H9 (cell line): Measurements from ENCODE around the gene GRAP2. TPM values are rescaled to one million over a fixed set of nuclear protein-coding genes. Genes with fewer than 3 reads are reported as not detected.

Experiments used
- DNase-seq: peaks from one replicate; pipeline ENCODE4 v3.0.0-alpha.2; 2017
- H2AFZ ChIP-seq: one replicate; pipeline ENCODE4 v1.6.1; 2013; ENCODE audit warnings: mild to moderate bottlenecking, low read length, control low read depth, moderate library complexity
- H2AK5ac ChIP-seq: 2 replicates; pipeline ENCODE4 v1.6.1; 2013; ENCODE audit warnings: low read length, control low read depth, mixed read lengths; ENCODE audit not compliant: insufficient read length
- H2BK120ac ChIP-seq: one replicate; pipeline ENCODE4 v1.6.1; 2013; ENCODE audit warnings: low read depth, mild to moderate bottlenecking, low read length, control low read depth, inconsistent platforms; ENCODE audit not compliant: poor library complexity, severe bottlenecking
- H2BK12ac ChIP-seq: 2 replicates; pipeline ENCODE4 v1.6.1; 2013; ENCODE audit warnings: low read length, control low read depth, mixed read lengths, low read depth; ENCODE audit not compliant: insufficient read length
- H2BK15ac ChIP-seq: 2 replicates; pipeline ENCODE4 v1.6.1; 2013; ENCODE audit warnings: low read depth, low read length, control low read depth
- H2BK20ac ChIP-seq: one replicate; pipeline ENCODE4 v1.6.1; 2013; ENCODE audit warnings: low read depth, mild to moderate bottlenecking, low read length, control low read depth, inconsistent platforms; ENCODE audit not compliant: poor library complexity, severe bottlenecking
- H2BK5ac ChIP-seq: 2 replicates; pipeline ENCODE4 v1.6.1; 2013; ENCODE audit warnings: low read length, control low read depth, mixed read lengths; ENCODE audit not compliant: insufficient read length
- H3K14ac ChIP-seq: 2 replicates; pipeline ENCODE4 v1.6.1; 2013; ENCODE audit warnings: low read length, control low read depth; ENCODE audit not compliant: insufficient read depth
- H3K18ac ChIP-seq: 2 replicates; pipeline ENCODE4 v1.6.1; 2013; ENCODE audit warnings: low read depth, mild to moderate bottlenecking, mixed read lengths, low read length, control low read depth; ENCODE audit not compliant: insufficient read length
- H3K23ac ChIP-seq: 2 replicates; pipeline ENCODE4 v1.6.1; 2013; ENCODE audit warnings: low read length, control low read depth, mixed read lengths, low read depth; ENCODE audit not compliant: insufficient read length
- H3K23me2 ChIP-seq: 2 replicates; pipeline ENCODE4 v1.6.1; 2013; ENCODE audit warnings: low read depth, mild to moderate bottlenecking, mixed read lengths, low read length, control low read depth; ENCODE audit not compliant: insufficient read length, poor library complexity, severe bottlenecking
- H3K27ac ChIP-seq: 2 replicates; pipeline ENCODE4 v1.5.1; 2013; ENCODE audit warnings: low read length, control low read depth, mixed read lengths, low read depth; ENCODE audit not compliant: insufficient read length
- H3K27me3 ChIP-seq: 2 replicates; pipeline ENCODE4 v1.6.1; 2013; ENCODE audit warnings: low read length, control low read depth, inconsistent platforms; ENCODE audit not compliant: insufficient read depth
- H3K4ac ChIP-seq: 2 replicates; pipeline ENCODE4 v1.6.1; 2013; ENCODE audit warnings: low read depth, mild to moderate bottlenecking, control low read depth, inconsistent platforms, low read length, moderate library complexity
- H3K4me1 ChIP-seq: 2 replicates; pipeline ENCODE4 v1.6.1; 2013; ENCODE audit warnings: low read length, control low read depth, inconsistent platforms; ENCODE audit not compliant: insufficient read depth
- H3K4me2 ChIP-seq: 2 replicates; pipeline ENCODE4 v1.6.1; 2013; ENCODE audit warnings: low read length, control low read depth, mixed read lengths; ENCODE audit not compliant: insufficient read length, insufficient read depth
- H3K56ac ChIP-seq: 2 replicates; pipeline ENCODE4 v1.6.1; 2013; ENCODE audit warnings: low read depth, mild to moderate bottlenecking, mixed read lengths, low read length, control low read depth; ENCODE audit not compliant: insufficient read length
- H3K79me1 ChIP-seq: 2 replicates; pipeline ENCODE4 v1.6.1; 2013; ENCODE audit warnings: low read depth, mild to moderate bottlenecking, moderate library complexity, low read length, control low read depth, inconsistent platforms; ENCODE audit not compliant: insufficient read depth, poor library complexity, severe bottlenecking
- H3K79me2 ChIP-seq: 2 replicates; pipeline ENCODE4 v1.6.1; 2013; ENCODE audit warnings: low read length, control low read depth, inconsistent platforms; ENCODE audit not compliant: insufficient read depth
- H3K9ac ChIP-seq: 2 replicates; pipeline ENCODE4 v1.6.1; 2013; ENCODE audit warnings: low read length, control low read depth, mixed read lengths; ENCODE audit not compliant: insufficient read length; ENCODE audit errors: extremely low read depth
- H3K9me3 ChIP-seq: one replicate; pipeline ENCODE4 v1.6.1; 2013; ENCODE audit warnings: low read depth, low read length, inconsistent platforms; ENCODE audit not compliant: control insufficient read depth
- H3T11ph ChIP-seq: one replicate; pipeline ENCODE4 v1.6.1; 2013; ENCODE audit warnings: mild to moderate bottlenecking, low read length, control low read depth, inconsistent platforms
- H4K20me1 ChIP-seq: one replicate; pipeline ENCODE4 v1.6.1; 2013; ENCODE audit not compliant: control insufficient read depth, insufficient read length, insufficient read depth
- H4K5ac ChIP-seq: 2 replicates; pipeline ENCODE4 v1.6.1; 2013; ENCODE audit warnings: low read depth, mild to moderate bottlenecking, mixed read lengths, low read length, control low read depth; ENCODE audit not compliant: insufficient read length
- H4K8ac ChIP-seq: replicated peaks from 2 replicates; pipeline ENCODE4 v1.6.1; 2013; ENCODE audit warnings: low read length, control low read depth, mixed read lengths, low read depth; ENCODE audit not compliant: insufficient read length
- H4K91ac ChIP-seq: 2 replicates; pipeline ENCODE4 v1.6.1; 2013; ENCODE audit warnings: low read depth, mild to moderate bottlenecking, moderate library complexity, mixed read lengths, low read length, control low read depth; ENCODE audit not compliant: insufficient read length
- H3K27ac Mint-ChIP-seq, 3 experiments: 2 replicates in 2 of 3; 3 replicates in 1 of 3; pipeline ENCODE4 v1.8.0; 2020 to 2021; ENCODE audit warnings: mixed read lengths in 3 of 3, mild to moderate bottlenecking in 1 of 3, moderate library complexity in 1 of 3
- H3K27me3 Mint-ChIP-seq: 2 replicates; pipeline ENCODE4 v1.8.0; 2021; ENCODE audit warnings: low read depth, mild to moderate bottlenecking, moderate library complexity, mixed read lengths
- H3K36me3 Mint-ChIP-seq, 3 experiments: 2 replicates in 2 of 3; 3 replicates in 1 of 3; pipeline ENCODE4 v1.8.0; 2020 to 2021; ENCODE audit warnings: low read depth in 3 of 3, mixed read lengths in 3 of 3; ENCODE audit not compliant: insufficient read depth in 1 of 3
- H3K4me1 Mint-ChIP-seq, 2 experiments: 2 replicates each; pipeline ENCODE4 v1.8.0; 2020; ENCODE audit warnings: mixed read lengths in 2 of 2
- H3K4me3 Mint-ChIP-seq, 2 experiments: 2 replicates in 1 of 2; 3 replicates in 1 of 2; pipeline ENCODE4 v1.8.0; 2020 to 2021; ENCODE audit warnings: mild to moderate bottlenecking in 2 of 2, mixed read lengths in 2 of 2, moderate library complexity in 1 of 2
- H3K9me3 Mint-ChIP-seq, 2 experiments: 2 replicates in 1 of 2; 3 replicates in 1 of 2; pipeline ENCODE4 v1.8.0; 2020; ENCODE audit warnings: mild to moderate bottlenecking in 2 of 2, mixed read lengths in 2 of 2, moderate library complexity in 1 of 2
- WGBS: extraction: QIAGEN DNeasy Blood & Tissue Kit; methylation state at CpG from one replicate; pipeline ENCODE4 v1.1.7; 2013; ENCODE audit warnings: missing lambda C conversion rate, low lambda C conversion rate, mixed read lengths; ENCODE audit not compliant: insufficient read length; ENCODE audit errors: extremely low coverage; 5-methylcytosine and 5-hydroxymethylcytosine counted together
- total RNA-seq: library from RNA; stranded (reverse); gene quantifications from 2 replicates; pipeline ENCODE4 v1.2.1, GENCODE V29; 2021
- TF ChIP-seq, protein P1 (sequence below): fragments of 200-600 bp; sonication (generic); conservative IDR thresholded peaks from 3 replicates; pipeline ENCODE4 v1.8.0; 2021; ENCODE audit warnings: antibody characterized with exemption, mild to moderate bottlenecking

Gene GRAP2
- total RNA-seq, 1 experiment from 2014 or later, result not detected

DNA sequence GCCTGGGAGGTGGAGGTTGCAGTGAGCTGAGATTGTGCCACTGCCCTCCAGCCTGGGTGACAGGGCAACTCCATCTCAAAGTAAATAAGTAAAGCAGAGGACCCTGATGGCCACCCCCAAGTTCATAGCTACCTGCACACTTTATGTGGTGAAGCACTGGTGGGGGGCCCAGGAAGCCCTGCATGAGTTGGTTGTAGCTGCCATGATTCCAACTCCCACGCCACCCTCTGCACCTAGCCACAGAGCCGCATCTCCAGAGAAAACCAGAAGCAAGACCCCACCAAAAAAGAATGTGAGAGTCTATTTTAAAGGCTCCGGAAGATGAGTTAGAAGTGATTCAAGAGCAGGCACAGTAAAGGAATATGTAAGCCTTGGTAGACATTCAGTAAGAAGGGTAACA is 38.9 kb downstream of the GRAP2 start:
- no peak overlapping the region for H3K18ac ChIP-seq
- H3K4me2 ChIP-seq, result no peak overlapping the region
- no peak overlapping the region for H3K14ac ChIP-seq
- peaks cover 7% of the 10 kb centered on the region; the same call in 1 of the 2 replicates for H3K4me1 ChIP-seq
- no peak overlapping the region for H3K9ac ChIP-seq
- no peak overlapping the region for H2BK12ac ChIP-seq
- H3K23ac ChIP-seq, result no peak overlapping the region
- H2BK20ac ChIP-seq, result no peak overlapping the region
- Mint-ChIP-seq H3K36me3 (no peaks in the 10 kb centered on the region), H3K27me3 (no peaks in the 10 kb centered on the region), H3K9me3 (no peaks in the 10 kb centered on the region), H3K4me3 (no peak overlapping the region), H3K27ac (no peak overlapping the region), H3K4me1 (peaks cover 46 to 67% of the 10 kb centered on the region in 2 experiments)
- H4K8ac ChIP-seq, result no peak overlapping the region
- H3K27ac ChIP-seq, result no peak overlapping the region
- no peak for DNase-seq
- H3K79me1 ChIP-seq, result no peaks in the 10 kb centered on the region
- H3K56ac ChIP-seq, result no peak overlapping the region
- no peak overlapping the region for H2AK5ac ChIP-seq
- TF ChIP-seq, protein P1, sequence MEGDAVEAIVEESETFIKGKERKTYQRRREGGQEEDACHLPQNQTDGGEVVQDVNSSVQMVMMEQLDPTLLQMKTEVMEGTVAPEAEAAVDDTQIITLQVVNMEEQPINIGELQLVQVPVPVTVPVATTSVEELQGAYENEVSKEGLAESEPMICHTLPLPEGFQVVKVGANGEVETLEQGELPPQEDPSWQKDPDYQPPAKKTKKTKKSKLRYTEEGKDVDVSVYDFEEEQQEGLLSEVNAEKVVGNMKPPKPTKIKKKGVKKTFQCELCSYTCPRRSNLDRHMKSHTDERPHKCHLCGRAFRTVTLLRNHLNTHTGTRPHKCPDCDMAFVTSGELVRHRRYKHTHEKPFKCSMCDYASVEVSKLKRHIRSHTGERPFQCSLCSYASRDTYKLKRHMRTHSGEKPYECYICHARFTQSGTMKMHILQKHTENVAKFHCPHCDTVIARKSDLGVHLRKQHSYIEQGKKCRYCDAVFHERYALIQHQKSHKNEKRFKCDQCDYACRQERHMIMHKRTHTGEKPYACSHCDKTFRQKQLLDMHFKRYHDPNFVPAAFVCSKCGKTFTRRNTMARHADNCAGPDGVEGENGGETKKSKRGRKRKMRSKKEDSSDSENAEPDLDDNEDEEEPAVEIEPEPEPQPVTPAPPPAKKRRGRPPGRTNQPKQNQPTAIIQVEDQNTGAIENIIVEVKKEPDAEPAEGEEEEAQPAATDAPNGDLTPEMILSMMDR, result no peak
- H4K91ac ChIP-seq, result no peak overlapping the region
- no peaks in the 10 kb centered on the region for H3K23me2 ChIP-seq
- no peaks in the 10 kb centered on the region for H3K9me3 ChIP-seq
- no peak overlapping the region for H3K4ac ChIP-seq
- H4K5ac ChIP-seq, result no peak overlapping the region
- no peaks in the 10 kb centered on the region for H3K27me3 ChIP-seq
- H4K20me1 ChIP-seq, result no peaks in the 10 kb centered on the region
- H2BK15ac ChIP-seq, result no peak overlapping the region
- WGBS, result no CpG with 5 or more reads among the region's 3 CpGs
- no peak overlapping the region for H2BK120ac ChIP-seq
- no peaks in the 10 kb centered on the region for H3K79me2 ChIP-seq
- no peak overlapping the region for H3T11ph ChIP-seq
- no peak overlapping the region for H2BK5ac ChIP-seq
- H2AFZ ChIP-seq, result no peak overlapping the region
